Nephron (organoid): Measurements from ENCODE around the gene CHST11.

Source experiments
- H3K27ac Mint-ChIP-seq, 3 experiments: 2 replicates each; pipeline ENCODE4 v1.8.0; 2020; ENCODE audit warnings: mixed read lengths in 3 of 3, mild to moderate bottlenecking in 2 of 3, moderate library complexity in 1 of 3
- H3K27me3 Mint-ChIP-seq: 2 replicates; pipeline ENCODE4 v1.8.0; 2021; ENCODE audit warnings: low read depth, mild to moderate bottlenecking, moderate library complexity, mixed read lengths
- H3K36me3 Mint-ChIP-seq: 2 replicates; pipeline ENCODE4 v1.8.0; 2020; ENCODE audit warnings: low read depth, mixed read lengths
- H3K4me1 Mint-ChIP-seq: 2 replicates; pipeline ENCODE4 v1.8.0; 2020; ENCODE audit warnings: mixed read lengths
- H3K4me3 Mint-ChIP-seq, 3 experiments: 2 replicates each; pipeline ENCODE4 v1.8.0; 2020; ENCODE audit warnings: mild to moderate bottlenecking in 3 of 3, mixed read lengths in 3 of 3, moderate library complexity in 2 of 3
- H3K9me3 Mint-ChIP-seq: 2 replicates; pipeline ENCODE4 v1.8.0; 2020; ENCODE audit warnings: mixed read lengths
- CTCF ChIP-seq, 3 experiments: fragments of 200-600 bp; sonication (generic); IDR thresholded peaks; one replicate each; pipeline ENCODE4 v1.5.0; 2021; ENCODE audit warnings: antibody characterized with exemption in 3 of 3; ENCODE audit not compliant: unreplicated experiment in 3 of 3

CHST11 gene

GRCh38 chr12:104498211-104498801 lies 41.6 kb downstream of the CHST11 start:
- Mint-ChIP-seq H3K4me3 (peak overlapping the region in 1 of 3 experiments; percentile 6), H3K9me3 (no peaks in the 10 kb centered on the region), H3K27me3 (peaks cover 6% of the 10 kb centered on the region), H3K36me3 (no peaks in the 10 kb centered on the region), H3K4me1 (peaks cover 71% of the 10 kb centered on the region), H3K27ac (peak overlapping the region in 2 of 3 experiments; percentile 26 to 62)
- no peak for TF ChIP-seq CTCF (IDR thresholded peaks at IDR 0.05; ENCODE audit: unreplicated experiment in 3 of 3)

- Mint-ChIP-seq H3K36me3 (no peaks in the 10 kb centered on the region), H3K27ac (peak overlapping the region; percentile 54 to 69 (median 60)), H3K27me3 (peaks cover 6% of the 10 kb centered on the region), H3K4me3 (no peak overlapping the region), H3K9me3 (no peaks in the 10 kb centered on the region), H3K4me1 (peaks cover 63% of the 10 kb centered on the region)
- no peak for TF ChIP-seq CTCF (IDR thresholded peaks at IDR 0.05; ENCODE audit: unreplicated experiment in 3 of 3)
These were observed 43.1 kb downstream of the CHST11 start for GRCh38 chr12:104499668-104500332.

- no peaks in the 10 kb centered on the region for H3K36me3 Mint-ChIP-seq
- peaks cover 67% of the 10 kb centered on the region for H3K4me1 Mint-ChIP-seq
- no peak for TF ChIP-seq CTCF (IDR thresholded peaks at IDR 0.05; ENCODE audit: unreplicated experiment in 3 of 3)
- no peak overlapping the region for H3K27ac Mint-ChIP-seq
- no peak overlapping the region for H3K4me3 Mint-ChIP-seq
- H3K9me3 Mint-ChIP-seq, result no peaks in the 10 kb centered on the region
- H3K27me3 Mint-ChIP-seq, result peaks cover 6% of the 10 kb centered on the region
These were observed 44.4 kb downstream of the CHST11 start for GRCh38 chr12:104501115-104501514.

GRCh38 chr12:104501660-104502059 lies 44.9 kb downstream of the CHST11 start:
- H3K27me3 Mint-ChIP-seq, result peaks cover 6% of the 10 kb centered on the region
- H3K9me3 Mint-ChIP-seq, result peaks cover 2% of the 10 kb centered on the region
- no peak overlapping the region for H3K27ac Mint-ChIP-seq
- H3K36me3 Mint-ChIP-seq, result no peaks in the 10 kb centered on the region
- peaks cover 67% of the 10 kb centered on the region for H3K4me1 Mint-ChIP-seq
- TF ChIP-seq CTCF (IDR thresholded peaks at IDR 0.05; ENCODE audit: unreplicated experiment in 3 of 3), result no peak
- no peak overlapping the region for H3K4me3 Mint-ChIP-seq

- Mint-ChIP-seq H3K27ac (no peak overlapping the region), H3K9me3 (peaks cover 3% of the 10 kb centered on the region), H3K4me1 (peaks cover 64% of the 10 kb centered on the region), H3K36me3 (no peaks in the 10 kb centered on the region), H3K27me3 (peaks cover 6% of the 10 kb centered on the region), H3K4me3 (no peak overlapping the region)
- TF ChIP-seq CTCF (IDR thresholded peaks at IDR 0.05; ENCODE audit: unreplicated experiment in 3 of 3), result no peak
These were observed 45.5 kb downstream of the CHST11 start for GRCh38 chr12:104502217-104502616.

GRCh38 chr12:104502638-104503037 lies 45.9 kb downstream of the CHST11 start:
- peaks cover 6% of the 10 kb centered on the region for H3K27me3 Mint-ChIP-seq
- no peak overlapping the region for H3K4me3 Mint-ChIP-seq

More at GRCh38 chr12:104502638-104503037, 45.9 kb downstream of the CHST11 start:
- Mint-ChIP-seq H3K4me1 (peaks cover 63% of the 10 kb centered on the region), H3K27ac (no peak overlapping the region), H3K36me3 (no peaks in the 10 kb centered on the region), H3K9me3 (peaks cover 3% of the 10 kb centered on the region)
- no peak for TF ChIP-seq CTCF (IDR thresholded peaks at IDR 0.05; ENCODE audit: unreplicated experiment in 3 of 3)
